ENCODE measurements around the gene ECHDC3. TPM values are rescaled to one million over a fixed set of nuclear protein-coding genes. Genes with fewer than 3 reads are reported as not detected.
A peak's percentile ranks its signal among the peaks of the same experiment; 100 is the strongest.

Gene ECHDC3
- total RNA-seq, 1 donor = 11.8 TPM

DNA sequence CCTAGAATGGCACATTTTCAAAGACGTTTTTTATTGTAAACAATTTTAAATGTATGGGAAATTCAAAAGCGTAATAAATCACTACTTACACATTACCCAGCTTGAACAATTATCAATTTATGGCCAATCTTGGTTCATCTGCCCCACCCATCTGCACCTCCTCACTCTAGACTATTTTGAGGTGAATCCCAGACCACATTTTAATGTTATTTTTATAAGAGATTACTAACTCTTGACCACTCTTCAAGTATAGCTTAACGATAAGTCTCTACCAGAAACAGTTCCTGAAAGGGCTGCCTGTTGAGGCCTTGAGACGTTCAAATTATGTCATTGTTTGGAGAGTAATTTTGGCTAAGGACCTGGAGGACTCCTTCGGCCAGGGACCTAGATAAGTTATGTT lies 33.2 kb downstream of the ECHDC3 start:
- DNase-seq (ENCODE audit: low read depth in 2 of 3, low spot score in 2 of 3) = no peak

GRCh38 chr10:11776080-11776479 lies 33.9 kb downstream of the ECHDC3 start:
- no peak for DNase-seq (ENCODE audit: low read depth in 2 of 3, low spot score in 2 of 3)

GRCh38 chr10:11781114-11781513 lies 38.9 kb downstream of the ECHDC3 start:
- DNase-seq (ENCODE audit: low read depth in 2 of 3, low spot score in 2 of 3) = no peak

GRCh38 chr10:11782793-11783557 lies 40.8 kb downstream of the ECHDC3 start:
- DNase-seq (ENCODE audit: low read depth in 2 of 3, low spot score in 2 of 3) = peak in 2 of 3 donors; percentile 59 to 84

GRCh38 chr10:11783558-11783865 lies 41.3 kb downstream of the ECHDC3 start:
- no peak for DNase-seq (ENCODE audit: low read depth in 2 of 3, low spot score in 2 of 3)

DNA sequence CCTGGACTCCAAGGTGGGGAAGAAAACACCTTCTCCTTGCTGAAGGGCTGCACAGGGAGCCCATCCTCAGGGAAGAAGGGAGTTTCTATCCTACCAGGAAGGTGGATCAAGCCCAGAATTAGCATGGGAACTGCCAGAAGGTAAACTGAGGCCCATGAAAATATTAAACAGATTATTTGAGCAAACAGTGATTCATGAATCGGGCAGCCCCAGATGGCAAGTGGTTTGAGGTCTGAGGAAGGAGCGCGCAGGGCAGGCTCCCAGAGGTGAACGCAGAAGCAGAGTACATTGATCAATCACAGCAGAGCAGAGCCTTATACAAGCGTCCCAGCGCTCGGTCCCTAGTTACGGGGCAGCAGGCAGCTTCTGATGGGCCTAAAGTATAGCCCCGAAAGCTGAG lies 45.2 kb downstream of the ECHDC3 start:
- no peak for DNase-seq (ENCODE audit: low read depth in 2 of 3, low spot score in 2 of 3)

- no peak for DNase-seq (ENCODE audit: low read depth in 2 of 3, low spot score in 2 of 3)
Observed at GRCh38 chr10:11787846-11788245, 45.7 kb downstream of the ECHDC3 start.

- DNase-seq (ENCODE audit: low read depth in 2 of 3, low spot score in 2 of 3) = no peak
Observed at GRCh38 chr10:11789306-11789705, 47.1 kb downstream of the ECHDC3 start.

DNA sequence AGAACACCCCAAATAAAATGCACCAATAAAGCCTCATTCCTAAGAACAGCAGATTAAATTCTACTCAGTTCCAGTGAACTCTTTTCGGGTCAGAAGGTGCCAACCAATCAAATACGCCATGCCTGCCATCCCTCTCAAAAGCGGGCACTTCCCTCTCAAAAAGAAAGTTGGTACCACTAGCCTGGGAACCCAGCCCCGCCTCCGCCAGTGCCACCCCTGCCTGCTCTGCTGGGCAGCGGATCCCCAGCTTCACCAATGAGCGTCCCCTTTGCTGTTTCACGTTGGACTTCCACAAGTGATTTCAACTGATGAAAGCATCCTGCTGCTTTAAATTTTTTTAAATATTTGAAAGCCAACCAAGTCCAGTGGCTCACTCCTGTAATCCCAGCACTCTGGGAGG lies 47.8 kb downstream of the ECHDC3 start:
- no peak for DNase-seq (ENCODE audit: low read depth in 2 of 3, low spot score in 2 of 3)

GRCh38 chr10:11793762-11794479 lies 51.7 kb downstream of the ECHDC3 start:
- DNase-seq (ENCODE audit: low read depth in 2 of 3, low spot score in 2 of 3) = no peak

- no peak for DNase-seq (ENCODE audit: low read depth in 2 of 3, low spot score in 2 of 3)
Observed at GRCh38 chr10:11794566-11794965, 52.4 kb downstream of the ECHDC3 start.

DNA sequence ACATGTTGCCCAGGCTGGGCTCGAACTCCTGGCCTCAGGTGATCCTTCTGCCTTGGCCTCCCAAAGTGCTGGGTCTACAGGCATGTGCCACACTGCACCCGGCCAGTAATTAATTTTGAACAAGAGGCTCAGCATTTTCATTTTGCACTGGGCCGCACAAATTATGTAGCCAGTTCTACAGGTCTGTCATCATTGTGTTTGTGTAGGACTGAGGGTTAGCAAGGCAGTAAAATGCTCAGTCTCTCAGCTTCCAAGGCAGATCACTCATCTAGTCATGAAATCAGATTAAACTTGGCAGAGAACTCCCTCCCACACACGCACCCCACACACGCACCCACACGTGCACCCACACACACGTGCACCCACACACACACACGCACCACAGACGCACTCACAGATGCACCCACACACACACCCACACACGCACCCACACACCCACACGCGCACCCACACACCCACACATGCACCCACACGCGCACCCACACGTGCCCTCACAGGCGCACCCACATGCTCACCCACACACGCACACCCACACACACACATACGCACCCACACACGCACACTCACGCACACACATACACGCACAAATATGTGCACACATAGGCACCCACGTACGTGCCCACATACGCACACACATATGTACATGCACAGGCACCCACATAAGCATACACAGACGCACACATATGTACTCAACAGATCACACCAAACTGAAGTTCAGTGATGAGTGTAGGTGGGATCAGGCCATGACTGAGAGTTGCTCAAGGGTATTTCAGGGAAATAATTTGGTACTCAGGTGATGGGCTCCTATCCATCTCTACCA lies 53.1 kb downstream of the ECHDC3 start:
- DNase-seq (ENCODE audit: low read depth in 2 of 3, low spot score in 2 of 3) = no peak

GRCh38 chr10:11796474-11796873 lies 54.3 kb downstream of the ECHDC3 start:
- DNase-seq (ENCODE audit: low read depth in 2 of 3, low spot score in 2 of 3) = no peak

GRCh38 chr10:11797281-11797680 lies 55.1 kb downstream of the ECHDC3 start:
- no peak for DNase-seq (ENCODE audit: low read depth in 2 of 3, low spot score in 2 of 3)

- no peak for DNase-seq (ENCODE audit: low read depth in 2 of 3, low spot score in 2 of 3)
Observed at GRCh38 chr10:11797847-11798633, 55.9 kb downstream of the ECHDC3 start.

DNA sequence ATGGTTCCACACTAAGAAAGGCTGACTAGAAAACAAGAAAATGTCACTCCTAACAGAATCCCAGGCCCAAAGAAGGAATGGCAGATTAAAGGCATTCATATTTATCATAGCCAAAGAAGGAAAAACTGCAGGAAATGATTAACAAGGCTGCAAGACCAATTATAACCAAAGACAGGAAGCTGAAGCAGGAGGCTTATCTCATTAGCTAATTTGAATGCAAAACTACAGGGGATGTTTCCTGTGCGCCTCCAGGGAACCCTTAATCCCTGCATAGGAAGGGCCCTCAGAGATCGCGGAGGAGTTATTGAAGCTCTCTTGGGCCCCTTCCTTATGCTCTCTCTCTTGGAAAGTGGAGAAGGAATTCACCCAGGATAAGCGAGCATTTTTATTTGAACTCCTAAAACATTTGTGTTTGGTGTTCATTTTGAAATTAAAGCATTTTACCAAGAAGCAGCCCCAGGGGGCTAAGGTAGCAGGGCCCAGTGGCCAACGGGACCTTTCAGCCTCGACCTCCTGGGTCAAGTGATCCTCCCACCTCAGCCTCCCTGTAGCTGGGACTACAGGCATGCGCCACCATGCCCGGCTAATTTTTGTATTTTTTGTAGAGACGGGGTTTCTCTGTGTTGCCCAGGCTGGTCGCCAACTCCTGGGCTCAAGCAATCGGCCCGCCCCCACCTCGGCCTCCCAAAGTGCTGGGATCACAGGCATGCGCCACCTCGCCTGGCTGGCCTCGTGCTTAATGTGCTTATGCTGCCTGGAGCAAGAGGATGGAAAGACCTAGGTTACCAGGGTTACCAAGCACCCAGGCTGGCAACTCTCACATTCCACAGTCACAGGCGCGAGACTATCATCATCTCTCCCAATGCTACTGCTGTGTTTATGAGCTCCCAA lies 56.9 kb downstream of the ECHDC3 start:
- DNase-seq (ENCODE audit: low read depth in 2 of 3, low spot score in 2 of 3) = peak in 2 of 3 donors; percentile 68 to 84

DNA sequence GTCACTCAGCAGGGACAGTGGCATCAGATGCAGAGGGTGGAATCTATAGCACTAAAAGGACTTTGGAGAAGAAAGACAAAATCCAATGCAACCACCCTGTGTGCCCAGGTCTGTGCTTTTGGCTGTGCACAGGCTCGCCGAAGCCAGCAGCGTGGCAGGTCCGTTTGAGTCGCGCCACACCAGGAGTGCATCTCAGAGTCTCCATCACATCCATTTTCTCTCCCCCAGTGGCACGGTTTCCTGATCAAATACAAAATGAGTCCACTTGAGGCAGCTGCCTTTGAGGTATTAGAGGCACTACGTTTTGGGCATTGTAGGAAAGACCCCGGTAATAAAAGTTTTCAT lies 57.5 kb downstream of the ECHDC3 start:
- DNase-seq (ENCODE audit: low read depth in 2 of 3, low spot score in 2 of 3) = no peak

- DNase-seq (ENCODE audit: low read depth in 2 of 3, low spot score in 2 of 3) = no peak
Observed at GRCh38 chr10:11804336-11804735, 62.2 kb downstream of the ECHDC3 start.

DNA sequence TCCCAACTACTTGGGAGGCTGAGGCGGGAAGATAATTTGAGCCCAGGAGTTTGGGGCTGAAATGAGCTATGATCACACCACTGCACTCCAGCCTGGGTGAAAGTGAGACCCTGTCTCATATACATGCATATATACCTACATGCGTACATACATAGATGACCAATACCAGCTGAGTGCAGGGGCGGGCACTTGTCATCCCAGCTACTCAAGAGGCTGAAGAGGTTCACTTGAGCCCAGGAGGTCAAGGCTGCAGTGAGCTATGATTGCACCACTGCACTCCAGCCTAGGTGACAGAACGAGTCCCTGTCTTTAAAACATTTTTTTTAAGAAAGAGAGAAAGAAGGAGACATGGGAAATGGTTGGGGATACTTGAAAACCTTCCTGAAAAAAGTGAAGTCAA lies 63.6 kb downstream of the ECHDC3 start:
- DNase-seq (ENCODE audit: low read depth in 2 of 3, low spot score in 2 of 3) = no peak

DNA sequence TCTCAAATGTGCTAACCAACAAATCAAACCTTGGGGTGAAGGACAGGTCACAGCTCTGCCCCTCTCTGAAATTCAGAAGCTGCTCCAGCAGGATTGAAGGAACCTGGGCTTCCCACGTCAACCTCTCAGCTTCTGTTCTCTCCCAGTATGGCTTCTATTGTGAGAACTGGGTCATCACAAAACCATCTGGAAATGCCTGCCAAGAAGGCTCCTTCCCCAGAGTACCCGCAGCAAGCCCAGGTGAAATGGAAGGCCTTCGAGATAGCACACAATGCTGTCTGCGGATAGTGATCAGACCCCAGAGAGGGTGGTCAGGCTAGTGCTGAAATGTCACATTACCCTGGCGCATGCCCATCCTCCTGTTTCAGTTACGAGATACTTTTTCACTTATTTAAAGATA lies 64.5 kb downstream of the ECHDC3 start:
- DNase-seq (ENCODE audit: low read depth in 2 of 3, low spot score in 2 of 3) = no peak

Data from hematopoietic multipotent progenitor cell (in vitro differentiated cells).